ENCODE results near the gene RAB44. TPM values are rescaled to one million over a fixed set of nuclear protein-coding genes. Genes with fewer than 3 reads are reported as not detected.

Gene RAB44
- total and polyA plus RNA-seq, 2 of the 13 experiments (the other 11 are each of a cell fraction or from before 2014, with no cell fraction given) = not detected

- TF ChIP-seq E2F5 (CRISPR knock-in tag; conservative IDR thresholded peaks at IDR 0.05) (no peak), HMGA1 (CRISPR knock-in tag; conservative IDR thresholded peaks at IDR 0.05) (no peak), DMTF1 (CRISPR knock-in tag; IDR thresholded peaks at IDR 0.05) (no peak), MTA1 (CRISPR knock-in tag; IDR thresholded peaks at IDR 0.05; ENCODE audit: borderline replicate concordance) (no peak), ZNF616 (CRISPR knock-in tag; IDR thresholded peaks at IDR 0.05; ENCODE audit: low read depth) (no peak), ZNF460 (CRISPR knock-in tag; IDR thresholded peaks at IDR 0.05; ENCODE audit: borderline replicate concordance) (no peak), SMAD1 (CRISPR knock-in tag; IDR thresholded peaks at IDR 0.05; ENCODE audit: borderline replicate concordance, low read depth) (no peak), BHLHE40 (IDR thresholded peaks at IDR 0.05; ENCODE audit: low read length) (no peak)
- Histone ChIP-seq H3K36me3 (replicated peaks in 1 of 2; ENCODE audit: control insufficient read depth in 1 of 2, insufficient read depth in 2 of 2, low read length in 2 of 2) (no peaks in the 10 kb centered on the region), H3K27me3 (ENCODE audit: control insufficient read depth in 1 of 2, insufficient read depth in 2 of 2, low read length in 2 of 2) (peaks cover 21 to 87% of the 10 kb centered on the region in 2 experiments), H2AFZ (ENCODE audit: low read length) (no peak overlapping the region), H3K4me1 (ENCODE audit: insufficient read depth, low read length) (no peaks in the 10 kb centered on the region), H3K9ac (ENCODE audit: insufficient read depth, low read depth, low read length) (no peak overlapping the region), H3K27ac (ENCODE audit: extremely low read length, insufficient read depth, low read length) (no peak overlapping the region), H4K20me1 (ENCODE audit: insufficient read depth, low read length) (no peaks in the 10 kb centered on the region), H3K9me3 (ENCODE audit: low read length) (no peaks in the 10 kb centered on the region), H3K4me2 (ENCODE audit: low read depth, low read length) (no peak overlapping the region), H3K79me2 (ENCODE audit: insufficient read depth, low read length) (no peaks in the 10 kb centered on the region), H3K4me3 (replicated peaks in 1 of 3; ENCODE audit: insufficient read depth in 1 of 3, low read depth in 2 of 3, low read length in 3 of 3) (no peak overlapping the region)
- ATAC-seq = no peak
- WGBS (ENCODE audit: low lambda C conversion rate) = 11% methylated on average over 13 of the region's 13 CpGs
- POLR2A ChIA-PET = no interaction called here
- intact Hi-C loops (cut with micrococcal nuclease; ENCODE audit: unreplicated experiment) = no loop called here
- in situ Hi-C loops (cut with HindIII; ENCODE audit: extremely low pct_ligation_motif_present, low pct_unique_long_range_greater_than_20kb) = no loop called here
- CTCF ChIA-PET (ENCODE audit: low intra/inter-chr PET ratio, low total read pairs) = no interaction called here
- no peak for FAIRE-seq
- no TSS peak for BruUV-seq (replicated peaks)
- no peak for DNase-seq (ENCODE audit: low spot score)
Observed at GRCh38 chr6:36739947-36740817, 42.6 kb downstream of the RAB44 start.
